Measurements from ENCODE around the gene SMARCAL1. TPM values are rescaled to one million over a fixed set of nuclear protein-coding genes. Genes with fewer than 3 reads are reported as not detected.
A peak's percentile ranks its signal among the peaks of the same experiment; 100 is the strongest.

Gene SMARCAL1
- total RNA-seq, 1 experiment from 2014 or later = 20.9 TPM

- H3K27ac Mint-ChIP-seq = no peak within 1 kb of the TSS
- H3K4me1 Mint-ChIP-seq = peaks cover 30% of the 10 kb centered on the region
- no peaks in the 10 kb centered on the region for H3K9me3 Mint-ChIP-seq
- ChIA-PET CTCF (interaction anchor here (0.8 to 1.9 kb wide), 9 partner anchors 23 to 172 kb away, joined by 3 to 11 read pairs (median 4); no protein-coding TSS in a partner anchor), POLR2A (interaction anchor here (0.9 to 1.4 kb wide), 3 partner anchors 23 to 152 kb away, joined by 3 read pairs; no protein-coding TSS in a partner anchor)
- no peaks in the 10 kb centered on the region for H3K36me3 Mint-ChIP-seq
- ATAC-seq = peak; percentile 67
- DNase-seq (ENCODE audit: low spot score) = peak; percentile 87
- H3K27me3 Mint-ChIP-seq (ENCODE audit: low read depth) = peaks cover 59% of the 10 kb centered on the region
- H3K4me3 Mint-ChIP-seq = peak within 1 kb of the TSS; percentile 86
- TF ChIP-seq PRDM15 (CRISPR knock-in tag; IDR thresholded peaks at IDR 0.05) (no peak), ZNF317 (CRISPR knock-in tag; IDR thresholded peaks at IDR 0.05; ENCODE audit: borderline replicate concordance, low read depth) (peak; percentile 68; the same call in 1 of the 2 replicates), ARID4B (CRISPR knock-in tag; IDR thresholded peaks at IDR 0.05; ENCODE audit: borderline replicate concordance) (peak; percentile 99), ESRRA (CRISPR knock-in tag; IDR thresholded peaks at IDR 0.05; ENCODE audit: borderline replicate concordance) (peak; percentile 97), ZBTB43 (CRISPR knock-in tag; IDR thresholded peaks at IDR 0.05) (peak; percentile 98), GABPB1 (CRISPR knock-in tag; IDR thresholded peaks at IDR 0.05) (peak; percentile 79), MLX (CRISPR knock-in tag; IDR thresholded peaks at IDR 0.05) (peak; percentile 95; the same call in 1 of the 2 replicates), ZNF671 (CRISPR knock-in tag; IDR thresholded peaks at IDR 0.05) (no peak), ZNF396 (CRISPR knock-in tag; IDR thresholded peaks at IDR 0.05; ENCODE audit: borderline replicate concordance) (peak; percentile 46; the same call in 1 of the 2 replicates), MAX (CRISPR knock-in tag; IDR thresholded peaks at IDR 0.05) (peak; percentile 84), NR2C2 (CRISPR knock-in tag; IDR thresholded peaks at IDR 0.05) (peak; percentile 75), ZSCAN18 (CRISPR knock-in tag; IDR thresholded peaks at IDR 0.05) (peak; percentile 92), GTF2I (CRISPR knock-in tag; conservative IDR thresholded peaks at IDR 0.05) (no peak), NR1H2 (CRISPR knock-in tag; IDR thresholded peaks at IDR 0.05) (peak; percentile 53; the same call in 1 of the 2 replicates), RORB (CRISPR knock-in tag; IDR thresholded peaks at IDR 0.05) (no peak), FOXJ3 (CRISPR knock-in tag; IDR thresholded peaks at IDR 0.05; ENCODE audit: borderline replicate concordance) (no peak), ZNF219 (CRISPR knock-in tag; IDR thresholded peaks at IDR 0.05; ENCODE audit: borderline replicate concordance) (peak; percentile 98), NFYB (CRISPR knock-in tag; conservative IDR thresholded peaks at IDR 0.05; ENCODE audit: low read depth) (peak; percentile 39; the same call in 1 of the 2 replicates), ERG (CRISPR knock-in tag; IDR thresholded peaks at IDR 0.05) (no peak), CBFB (CRISPR knock-in tag; IDR thresholded peaks at IDR 0.05; ENCODE audit: low read depth) (peak; percentile 96)
Observed at GRCh38 chr2:216371721-216372702, 40.3 kb upstream of the SMARCAL1 start, which contains the start of gene MARCHF4. MARCHF4 (minus strand) TSS chr2:216372483; CDS start chr2:216370260, 2,223 bp downstream.
